Fibroblast of skin of abdomen (primary cell): ENCODE data around the gene LRP1B.
A peak's percentile ranks its signal among the peaks of the same experiment; 100 is the strongest.
"Not testable (repeated sequence)": the region's sequence is repeated elsewhere in the genome, so short reads cannot be mapped to it uniquely, and the experiment has no call there.

ENCODE experiments used
- DNase-seq: peaks from one replicate; pipeline ENCODE4 v3.0.0-alpha.2; 2013

LRP1B gene

GRCh38 chr2:140288726-140289125 is 1842.1 kb downstream of the LRP1B start:
- no peak for DNase-seq

GRCh38 chr2:140288213-140288612 is 1842.6 kb downstream of the LRP1B start:
- no peak for DNase-seq

- DNase-seq: no peak
Measured at GRCh38 chr2:140286377-140286776, 1844.4 kb downstream of the LRP1B start.

GRCh38 chr2:140277344-140277743 is 1853.5 kb downstream of the LRP1B start:
- DNase-seq: not testable (repeated sequence)

- no peak for DNase-seq
Measured at GRCh38 chr2:140276661-140277060, 1854.2 kb downstream of the LRP1B start.

- no peak for DNase-seq
Measured at GRCh38 chr2:140275427-140275826, 1855.4 kb downstream of the LRP1B start.

- no peak for DNase-seq
Measured at GRCh38 chr2:140274891-140275290, 1855.9 kb downstream of the LRP1B start.

- no peak for DNase-seq
Measured at GRCh38 chr2:140273958-140274357, 1856.9 kb downstream of the LRP1B start.

- no peak for DNase-seq
Measured at GRCh38 chr2:140273408-140273807, 1857.4 kb downstream of the LRP1B start.

- DNase-seq: no peak
Measured at GRCh38 chr2:140270224-140270623, 1860.6 kb downstream of the LRP1B start.

GRCh38 chr2:140269000-140269399 is 1861.8 kb downstream of the LRP1B start:
- no peak for DNase-seq

GRCh38 chr2:140262908-140263307 is 1867.9 kb downstream of the LRP1B start:
- DNase-seq: no peak

GRCh38 chr2:140257692-140258300 is 1873.0 kb downstream of the LRP1B start:
- no peak for DNase-seq

GRCh38 chr2:140256080-140256479 is 1874.7 kb downstream of the LRP1B start:
- DNase-seq: no peak

- no peak for DNase-seq
Measured at GRCh38 chr2:140249821-140250220, 1881.0 kb downstream of the LRP1B start.

- no peak for DNase-seq
Measured at GRCh38 chr2:140248623-140249022, 1882.2 kb downstream of the LRP1B start.

GRCh38 chr2:140247451-140248195 is 1883.2 kb downstream of the LRP1B start:
- DNase-seq: peak; percentile 4

GRCh38 chr2:140246957-140247356 is 1883.9 kb downstream of the LRP1B start:
- DNase-seq: no peak

GRCh38 chr2:140246058-140246457 is 1884.8 kb downstream of the LRP1B start:
- DNase-seq: no peak

GRCh38 chr2:140242889-140243288 is 1887.9 kb downstream of the LRP1B start:
- DNase-seq: no peak

GRCh38 chr2:140234116-140234515 is 1896.7 kb downstream of the LRP1B start:
- no peak for DNase-seq

- DNase-seq: no peak
Measured at GRCh38 chr2:140210963-140211362, 1919.9 kb downstream of the LRP1B start.

GRCh38 chr2:140205093-140205492 is 1925.7 kb downstream of the LRP1B start:
- no peak for DNase-seq

GRCh38 chr2:140203347-140203746 is 1927.5 kb downstream of the LRP1B start:
- no peak for DNase-seq
